Measurements from ENCODE around the gene PPFIBP1.
"Not testable (repeated sequence)": the region's sequence is repeated elsewhere in the genome, so short reads cannot be mapped to it uniquely, and the experiment has no call there.

- TF ChIP-seq CTCF (IDR thresholded peaks at IDR 0.05; ENCODE audit: insufficient read depth, low read length); GABPA (IDR thresholded peaks at IDR 0.05; ENCODE audit: low read depth): not testable (repeated sequence)
Observed at GRCh38 chr12:27591698-27592097, 67.7 kb downstream of the PPFIBP1 start.
